NCI-H2196 (cell line): ENCODE data around the gene CCDC91.

Source experiments
- DNase-seq: peaks from one replicate; lab custom pipeline; 2025; ENCODE audit not compliant: unreplicated experiment; lab: John Stamatoyannopoulos, UW

CCDC91 gene

GRCh38 chr12:28513983-28514382 is 323.7 kb downstream of the CCDC91 start:
- no peak for DNase-seq

- no peak for DNase-seq
Observed at GRCh38 chr12:28517101-28517500, 326.8 kb downstream of the CCDC91 start.

- DNase-seq: no peak
Observed at GRCh38 chr12:28527631-28528249, 337.5 kb downstream of the CCDC91 start.

DNA sequence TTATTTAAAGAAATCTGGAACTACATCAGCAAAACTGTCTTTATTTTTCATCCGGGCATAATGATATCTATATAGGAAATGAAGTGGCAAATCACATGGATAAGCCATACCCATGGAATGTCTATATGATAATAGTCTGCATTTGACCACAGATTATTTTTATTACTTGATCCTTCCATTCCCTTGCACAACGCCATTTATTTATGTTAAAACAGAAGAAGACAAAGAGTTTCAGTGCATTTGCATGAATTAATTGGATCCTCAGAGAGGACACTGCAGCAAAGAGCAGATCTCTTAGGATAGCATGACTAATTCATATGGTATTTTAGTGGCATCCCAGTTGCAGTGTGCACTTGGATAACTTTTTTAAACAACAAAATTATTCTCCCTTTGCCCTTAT is 345.0 kb downstream of the CCDC91 start:
- DNase-seq: no peak

DNA sequence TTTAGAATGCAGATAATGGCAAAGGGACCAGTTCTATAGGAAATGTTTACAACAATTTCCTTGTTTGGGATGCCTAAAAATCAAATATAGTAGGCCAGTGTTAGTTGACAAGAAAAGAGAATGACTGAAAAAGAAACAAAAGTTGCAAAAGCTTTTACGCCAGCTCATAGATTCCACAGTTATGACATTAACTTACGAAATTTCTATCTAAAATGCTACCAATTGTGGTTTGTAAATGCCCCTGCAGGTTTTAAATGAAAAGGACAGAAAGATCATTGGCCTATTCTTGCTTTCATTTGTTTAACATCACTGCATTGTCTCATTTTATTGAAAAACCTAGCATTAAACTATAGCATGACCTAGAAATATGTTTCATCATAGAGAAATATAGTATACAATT is 345.8 kb downstream of the CCDC91 start:
- no peak for DNase-seq

DNA sequence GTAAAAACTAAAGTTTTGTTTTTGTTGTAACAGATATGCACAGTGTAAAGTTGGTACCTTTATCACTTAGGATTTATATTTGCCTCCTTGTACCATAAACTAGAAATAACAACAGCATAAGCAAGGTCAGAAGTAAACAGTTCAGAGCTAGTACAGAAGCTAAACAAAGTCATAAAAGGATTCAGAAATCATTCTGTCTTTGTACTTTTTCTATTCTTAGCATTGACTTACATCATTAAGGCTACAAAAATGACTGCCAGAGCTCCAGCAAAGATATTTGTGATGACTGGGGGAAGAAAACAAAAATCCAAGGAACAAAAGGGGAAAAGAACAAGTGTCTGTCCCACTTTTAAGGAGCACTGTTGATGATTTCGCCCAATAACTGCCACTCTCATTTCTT is 347.2 kb downstream of the CCDC91 start:
- no peak for DNase-seq

GRCh38 chr12:28539691-28540323 is 349.6 kb downstream of the CCDC91 start:
- DNase-seq: no peak

- DNase-seq: no peak
Observed at GRCh38 chr12:28540324-28540714, 350.1 kb downstream of the CCDC91 start.

DNA sequence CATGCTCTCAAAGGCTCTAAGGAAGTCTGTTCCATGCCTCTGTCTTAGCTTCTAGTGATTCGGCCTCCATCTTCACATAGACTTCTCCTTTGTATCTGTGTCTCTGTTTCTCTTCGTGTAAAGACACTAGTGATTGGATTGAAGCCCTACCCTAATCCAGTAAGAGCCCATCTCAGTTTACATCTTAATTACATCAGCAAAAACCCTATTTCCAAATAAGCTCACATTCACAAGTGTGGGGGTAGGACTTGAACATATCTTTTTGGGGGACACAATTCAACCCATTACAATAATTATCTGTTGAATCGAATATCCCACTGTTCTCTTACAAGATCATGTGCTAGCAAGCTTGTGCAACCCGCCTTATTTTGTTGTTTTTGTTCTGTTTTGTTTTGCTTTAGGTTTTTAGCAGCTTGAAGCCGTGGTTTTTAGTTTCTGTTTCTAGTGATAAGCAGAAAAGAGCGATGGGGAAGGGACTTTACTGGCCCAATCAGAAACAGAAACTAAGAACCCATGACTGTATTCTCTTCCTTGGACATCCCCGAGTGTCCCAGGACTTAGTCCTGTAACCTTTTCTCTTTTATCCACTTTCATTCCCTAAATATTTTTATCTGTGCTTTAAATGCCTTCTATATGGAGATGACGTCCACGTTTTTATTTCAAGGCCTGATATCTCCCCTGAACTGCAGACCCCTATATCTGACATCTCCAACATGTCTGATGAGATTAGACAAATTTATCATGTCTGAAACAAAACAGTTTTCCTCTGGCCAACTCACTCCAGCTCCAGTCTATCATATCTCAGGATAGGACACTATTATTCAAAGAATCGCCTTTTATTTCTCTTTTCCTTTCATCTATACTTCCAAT is 353.0 kb downstream of the CCDC91 start:
- no peak for DNase-seq

DNA sequence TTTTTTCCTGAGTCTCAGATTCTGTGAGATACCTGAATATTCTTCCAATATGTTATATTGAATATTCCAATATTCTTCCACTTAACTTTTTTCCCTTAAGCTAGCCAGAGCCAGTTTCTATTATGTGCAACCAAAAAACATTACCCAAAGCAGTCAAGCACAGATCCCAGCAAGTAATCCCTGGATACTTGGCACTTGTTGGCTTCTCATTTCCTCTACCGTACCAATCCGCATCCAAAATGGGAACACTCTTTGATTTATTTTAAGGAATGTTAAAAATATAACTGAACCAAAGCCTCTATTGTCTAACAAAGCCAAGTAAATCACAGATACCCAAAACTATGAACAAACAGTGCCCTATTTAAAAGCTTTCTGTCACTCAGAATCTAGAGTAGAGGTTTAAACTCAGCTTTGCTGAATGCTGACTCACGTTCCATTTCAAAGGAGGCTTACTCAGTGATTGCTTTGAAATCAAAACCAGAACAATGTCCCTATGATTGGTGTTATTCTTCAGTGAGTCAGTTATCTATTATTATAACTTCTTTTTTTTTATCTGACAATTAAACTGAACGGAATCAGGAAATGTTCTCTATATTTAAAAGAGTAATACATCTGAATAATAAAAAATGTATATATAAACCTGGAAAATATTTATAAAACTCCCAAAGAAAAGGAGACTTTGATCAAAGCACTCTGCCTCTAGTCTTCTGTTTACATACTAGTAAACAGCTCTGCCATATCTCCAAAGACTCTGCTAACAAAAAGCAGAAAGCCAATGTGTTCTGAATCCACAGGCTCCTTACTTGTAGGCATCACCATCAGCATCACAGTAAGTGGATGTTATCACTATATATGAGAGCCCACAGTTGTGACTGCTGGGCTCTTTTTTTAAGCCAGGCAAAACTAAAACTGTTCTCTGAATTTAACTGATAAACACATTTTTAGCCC is 360.8 kb downstream of the CCDC91 start:
- no peak for DNase-seq

- no peak for DNase-seq
Observed at GRCh38 chr12:28552251-28552970, 362.2 kb downstream of the CCDC91 start.

DNA sequence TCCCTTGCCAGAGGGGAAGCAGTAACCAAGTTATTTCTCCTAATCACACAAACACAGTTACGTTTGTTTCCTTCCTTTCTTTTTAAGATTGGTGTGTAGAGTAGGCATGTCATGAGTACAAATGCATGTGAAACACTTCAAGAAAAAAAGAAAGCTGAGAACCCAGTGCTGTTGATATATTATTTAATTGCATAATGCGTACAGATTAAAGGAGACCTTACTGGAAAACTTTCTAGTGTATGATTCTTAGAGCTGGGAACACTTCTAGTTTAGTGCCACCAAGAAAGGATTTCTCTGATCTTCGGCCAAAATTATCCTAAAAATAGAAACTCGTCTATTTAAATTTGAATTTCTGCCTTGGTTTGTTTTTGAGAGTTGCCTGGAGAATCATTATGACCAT is 365.5 kb downstream of the CCDC91 start:
- DNase-seq: no peak

GRCh38 chr12:28558250-28558649 is 368.0 kb downstream of the CCDC91 start:
- DNase-seq: no peak

DNA sequence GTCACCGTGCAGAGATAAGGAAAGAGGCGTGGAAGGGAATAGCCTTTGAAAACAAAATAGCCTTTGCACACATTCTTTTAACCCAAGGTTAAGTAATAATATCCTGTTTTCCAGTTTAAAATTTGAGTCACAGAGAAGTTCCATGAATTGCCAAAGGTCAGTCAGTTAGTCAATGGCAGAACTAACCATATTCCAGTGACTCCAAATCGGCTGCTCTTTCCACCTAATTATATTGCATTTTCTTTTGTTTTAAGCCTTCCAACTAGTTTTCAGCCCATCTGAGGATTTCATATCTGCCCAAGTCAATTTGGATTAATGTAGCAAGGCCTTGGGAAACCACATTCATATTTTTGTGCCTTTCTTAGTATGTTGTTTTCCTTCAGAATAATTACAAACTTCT is 373.0 kb downstream of the CCDC91 start:
- no peak for DNase-seq

DNA sequence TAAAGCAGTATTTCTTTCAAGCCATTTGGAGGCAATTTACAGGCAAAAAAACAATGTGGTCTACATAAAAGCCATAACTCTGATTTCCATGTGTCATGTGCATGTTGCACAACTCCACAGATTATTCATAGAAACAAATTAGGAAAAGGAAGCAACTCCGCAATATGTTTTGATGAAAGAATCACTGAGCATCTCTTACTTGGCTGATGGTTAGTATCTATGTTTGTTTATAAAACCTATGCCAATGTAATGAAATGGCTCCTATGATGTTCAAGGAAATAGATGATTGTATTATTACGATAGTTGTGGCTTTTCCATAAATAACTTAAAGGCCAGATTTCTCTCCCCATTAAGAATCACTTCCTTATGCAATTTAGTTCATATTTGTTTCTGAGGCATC is 373.7 kb downstream of the CCDC91 start:
- no peak for DNase-seq

DNA sequence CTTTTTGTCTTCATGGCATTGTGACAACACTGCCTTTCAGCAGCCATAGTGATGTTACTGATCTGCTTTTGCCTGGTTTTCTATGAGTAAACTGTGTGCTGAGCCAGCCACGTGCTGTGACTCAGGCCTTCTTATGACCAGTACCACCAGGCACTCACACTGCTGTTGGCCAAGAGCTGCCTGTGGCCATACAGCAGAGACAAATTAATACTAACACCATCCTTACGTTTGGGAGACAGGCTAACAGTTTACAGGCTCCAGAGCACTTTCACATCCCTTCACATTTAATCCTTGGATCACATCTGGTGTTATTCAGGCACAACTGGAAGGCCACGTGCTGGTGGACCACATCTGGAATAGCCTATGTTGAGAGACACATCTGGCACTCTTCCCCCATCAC is 377.9 kb downstream of the CCDC91 start:
- no peak for DNase-seq

DNA sequence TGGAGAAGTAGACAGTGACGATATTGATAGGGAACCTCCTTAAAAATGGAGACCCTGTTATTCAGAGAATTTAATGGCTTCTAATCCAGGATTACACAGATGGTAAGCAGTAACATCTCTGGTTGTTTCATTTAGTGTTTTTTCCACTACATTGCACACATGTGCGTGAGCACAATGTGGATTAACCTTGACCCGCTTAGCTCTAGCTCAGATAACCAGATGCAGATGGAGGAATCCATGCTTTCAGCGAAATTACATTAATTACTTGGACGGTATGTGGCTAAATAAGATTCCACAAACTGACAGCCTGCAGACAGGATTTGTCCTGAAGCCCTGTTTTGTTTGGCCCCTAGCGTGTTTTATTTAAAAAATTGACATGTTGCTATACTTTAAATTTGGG is 378.4 kb downstream of the CCDC91 start:
- no peak for DNase-seq

DNA sequence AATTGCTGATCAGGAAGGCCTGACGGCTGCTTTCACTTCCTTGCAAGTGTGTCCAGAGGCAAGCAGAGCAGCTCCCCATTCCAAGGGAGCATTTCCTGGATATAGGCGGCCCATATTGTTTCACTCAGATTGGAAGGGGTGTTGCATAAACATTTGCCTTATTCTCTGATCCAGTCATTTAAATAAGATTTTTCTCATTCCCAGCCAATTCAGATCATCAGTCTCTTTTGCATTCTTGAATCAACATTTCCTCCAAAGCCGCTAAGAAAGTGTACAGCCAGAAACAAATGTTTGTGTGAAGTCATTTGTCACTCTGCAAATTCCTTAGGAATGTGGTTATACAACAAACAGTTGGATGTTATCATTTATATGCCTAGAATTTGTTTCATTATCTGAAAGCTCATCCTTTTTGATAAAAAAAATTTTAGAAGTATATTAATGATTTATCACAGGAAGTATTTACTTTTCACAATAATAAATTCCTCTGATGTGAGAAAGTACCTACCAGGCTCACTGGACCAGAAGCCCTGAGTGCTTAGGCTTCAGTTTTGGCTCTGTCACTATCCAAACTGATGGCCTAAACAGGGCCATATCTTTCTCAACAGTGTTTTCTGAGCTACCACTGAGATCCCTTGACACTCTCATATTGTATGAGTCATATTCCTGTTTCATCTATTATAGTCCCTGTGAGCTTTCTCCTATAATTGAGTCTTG is 379.6 kb downstream of the CCDC91 start:
- DNase-seq: no peak

- DNase-seq: no peak
Observed at GRCh38 chr12:28570811-28571210, 380.6 kb downstream of the CCDC91 start.
